ENCODE data around the gene ZNF141. TPM values are rescaled to one million over a fixed set of nuclear protein-coding genes. Genes with fewer than 3 reads are reported as not detected.

ZNF141 gene
- total and polyA plus RNA-seq, 2 of the 8 experiments (the other 6 are each of a cell fraction or from before 2014, with no cell fraction given), result 8.5 to 50.8 TPM

- peak; percentile 94 for TF ChIP-seq CHD2 (IDR thresholded peaks at IDR 0.05; ENCODE audit: low read length)
- TF ChIP-seq SP2 (IDR thresholded peaks at IDR 0.05; ENCODE audit: low read length), result peak; percentile 87
- TF ChIP-seq KDM5A (IDR thresholded peaks at IDR 0.05; ENCODE audit: low read length), result no peak
- TF ChIP-seq BCL11A (IDR thresholded peaks at IDR 0.05; ENCODE audit: low read depth in 2 of 2, low read length in 2 of 2), result no peak
- no peak for TF ChIP-seq ZNF274 (IDR thresholded peaks at IDR 0.05; ENCODE audit: borderline replicate concordance, extremely low read depth, low read length)
- TF ChIP-seq CBX5 (IDR thresholded peaks at IDR 0.05; ENCODE audit: low read depth, low read length), result no peak
- peak; percentile 85 for TF ChIP-seq TEAD4 (IDR thresholded peaks at IDR 0.05; ENCODE audit: low read depth, low read length)
- no peak for TF ChIP-seq CTCF (IDR thresholded peaks at IDR 0.05; ENCODE audit: control extremely low read depth in 1 of 3, insufficient read depth in 1 of 3, low read depth in 1 of 3, low read length in 3 of 3)
- TF ChIP-seq POLR2AphosphoS5 (IDR thresholded peaks at IDR 0.05; ENCODE audit: low read depth, low read length), result peak; percentile 63; the same call in 1 of the 2 replicates
- TF ChIP-seq ASH2L (IDR thresholded peaks at IDR 0.05; ENCODE audit: low read length), result no peak
- peak; percentile 52; the same call in 1 of the 2 replicates for TF ChIP-seq GTF2F1 (IDR thresholded peaks at IDR 0.05; ENCODE audit: borderline replicate concordance, low read depth, low read length)
- TF ChIP-seq FOSL1 (IDR thresholded peaks at IDR 0.05; ENCODE audit: insufficient read depth, low read depth, low read length), result no peak
- TF ChIP-seq MAX (IDR thresholded peaks at IDR 0.05), result peak; percentile 27
- no peak for TF ChIP-seq JUN (IDR thresholded peaks at IDR 0.05; ENCODE audit: low read depth, low read length)
- TF ChIP-seq NANOG (IDR thresholded peaks at IDR 0.05; ENCODE audit: insufficient read depth, low read depth, low read length, poor library complexity, severe bottlenecking), result no peak
- TF ChIP-seq USF2 (IDR thresholded peaks at IDR 0.05; ENCODE audit: low read length), result no peak
- TF ChIP-seq GABPA (IDR thresholded peaks at IDR 0.05; ENCODE audit: borderline replicate concordance, insufficient read depth, low read length), result peak; percentile 66; the same call in 1 of the 2 replicates
- TF ChIP-seq ATF3 (IDR thresholded peaks at IDR 0.05; ENCODE audit: insufficient read depth, low read depth, low read length), result no peak
- peak; percentile 14; the same call in 1 of the 2 replicates for TF ChIP-seq E2F6 (IDR thresholded peaks at IDR 0.05)
These were observed at the start of gene ZNF141 (continued) for GRCh38 chr4:337143-337931.

Measured in H1 (cell line).